K562 (cell line): ENCODE results near the gene ZNF316. TPM values are rescaled to one million over a fixed set of nuclear protein-coding genes. Genes with fewer than 3 reads are reported as not detected.
A peak's percentile ranks its signal among the peaks of the same experiment; 100 is the strongest.

ENCODE experiments used
- ARID2 ChIP-seq: fragments of 450-650 bp; IDR thresholded peaks from 2 replicates; pipeline ENCODE4 v1.6.1; 2017; ENCODE audit warnings: antibody characterized with exemption, mild to moderate bottlenecking
- CHCHD3 ChIP-seq: fragments of 250-450 bp; sonication (Bioruptor Pico); IDR thresholded peaks from 2 replicates; pipeline ENCODE4 v2.1.2; 2022; ENCODE audit warnings: mild to moderate bottlenecking
- CHD7 ChIP-seq: fragments of 200-600 bp; sonication (generic); IDR thresholded peaks from one replicate; pipeline ENCODE4 v1.6.1; 2012; ENCODE audit warnings: mild to moderate bottlenecking, low read depth, low read length, inconsistent platforms
- CTBP1 ChIP-seq: fragments of 450-650 bp; IDR thresholded peaks from 2 replicates; pipeline ENCODE4 v1.6.1; 2016; ENCODE audit warnings: borderline replicate concordance
- E2F5 ChIP-seq: sonication (generic); formaldehyde crosslinking; IDR thresholded peaks from 2 replicates; pipeline ENCODE4 v1.8.0; 2022; ENCODE audit warnings: mild to moderate bottlenecking, missing genetic modification reagents
- GABPA ChIP-seq: fragments of 200-800 bp; sonication (Bioruptor generic); conservative IDR thresholded peaks from 2 replicates; pipeline ENCODE4 v1.6.1; 2016; ENCODE audit warnings: low read depth, missing genetic modification characterization, missing compliant biosample characterization
- GTF2A2 ChIP-seq: IDR thresholded peaks from 2 replicates; pipeline ENCODE4 v1.6.1; 2016; ENCODE audit warnings: mild to moderate bottlenecking, missing genetic modification characterization, missing compliant biosample characterization
- HOMEZ ChIP-seq: fragments of 250-450 bp; sonication (Bioruptor Pico); IDR thresholded peaks from 2 replicates; pipeline ENCODE4 v1.4.0; 2020; ENCODE audit warnings: mild to moderate bottlenecking, moderate library complexity
- MYC ChIP-seq, 2 experiments: fragments of 250-450 bp in 1 of 2; sonication (Bioruptor Pico) in 1 of 2; IDR thresholded peaks; 2 replicates each; pipeline versions ENCODE4 v1.5.1 to v1.6.1; 2012 to 2021; ENCODE audit warnings: low read depth in 2 of 2, borderline replicate concordance in 1 of 2, improper control_type of control experiment in 1 of 2, low read length in 1 of 2, mild to moderate bottlenecking in 1 of 2, moderate library complexity in 1 of 2
- PRMT5 ChIP-seq: sonication (generic); formaldehyde crosslinking; IDR thresholded peaks from 2 replicates; pipeline ENCODE4 v1.5.0; 2020; ENCODE audit warnings: missing genetic modification reagents
- PTTG1 ChIP-seq: fragments of 450-650 bp; IDR thresholded peaks from 2 replicates; pipeline ENCODE4 v1.6.1; 2016; ENCODE audit warnings: low read depth, mild to moderate bottlenecking, missing genetic modification characterization, missing compliant biosample characterization
- RBM15 ChIP-seq: fragments of 200-400 bp; formaldehyde crosslinking; IDR thresholded peaks from 2 replicates; pipeline ENCODE4 v1.6.1; 2018; ENCODE audit warnings: mild to moderate bottlenecking, low read length, moderate library complexity; ENCODE audit not compliant: insufficient read depth
- ZKSCAN8 ChIP-seq: fragments of 200-800 bp; sonication (Bioruptor generic); IDR thresholded peaks from 2 replicates; pipeline ENCODE4 v1.6.1; 2016; ENCODE audit warnings: missing genetic modification characterization, missing compliant biosample characterization
- ZSCAN32 ChIP-seq: fragments of 450-650 bp; formaldehyde crosslinking; IDR thresholded peaks from 2 replicates; pipeline ENCODE4 v1.4.0; 2020; ENCODE audit warnings: mild to moderate bottlenecking, moderate library complexity
- polyA plus RNA-seq, 8 experiments: library from polyadenylated mRNA; depleted of rRNA in 4 of 8; stranded (reverse) in 5 of 8; unstranded in 3 of 8; fragments of >200 nt; fragmentation: Nextera tagmentation in 2 of 8; fragmentation: Illumina TruSeq in 1 of 8; extraction: Ambion mirVana in 2 of 8; extraction: Trizol in 1 of 8; gene quantifications; 2 replicates each; pipeline versions ENCODE4 v1.2.1 to v1.2.3, GENCODE V29; 2011 to 2014; ENCODE audit warnings: inconsistent platforms in 1 of 8, missing spikeins in 1 of 8
- total RNA-seq, 7 experiments: library from RNA; depleted of rRNA in 6 of 7; stranded (reverse); fragments of >200 nt in 6 of 7; fragmentation: Illumina TruSeq in 2 of 7; extraction: Trizol in 2 of 7; gene quantifications; 2 replicates each; pipeline versions ENCODE4 v1.2.1 to v1.2.3, GENCODE V29; 2011 to 2021; ENCODE audit warnings: low replicate concordance in 1 of 7

Gene ZNF316
- total and polyA plus RNA-seq, 9 of the 15 experiments (the other 6 are each of a cell fraction or from before 2014, with no cell fraction given): 0.10 to 34.0 (median 8.6) TPM

GRCh38 chr7:6637544-6638229, 569 bp downstream of the ZNF316 start (continued):
- peak; percentile 81 for TF ChIP-seq MYC (IDR thresholded peaks at IDR 0.05; ENCODE audit: low read depth, low read length)
- no peak for TF ChIP-seq MYC (CRISPR knock-in tag; IDR thresholded peaks at IDR 0.05; ENCODE audit: borderline replicate concordance, low read depth)
- TF ChIP-seq RBM15: no peak
- no peak for TF ChIP-seq GTF2A2 (tag)
- no peak for TF ChIP-seq PTTG1 (tag)
- no peak for TF ChIP-seq ZKSCAN8 (CRISPR knock-in tag)
- no peak for TF ChIP-seq CHCHD3
- no peak for TF ChIP-seq CHD7
- no peak for TF ChIP-seq ZSCAN32 (CRISPR knock-in tag)
- no peak for TF ChIP-seq E2F5 (CRISPR knock-in tag)
- peak; percentile 69 for TF ChIP-seq CTBP1
- TF ChIP-seq HOMEZ: no peak
- no peak for TF ChIP-seq GABPA (tag)
- TF ChIP-seq ARID2: no peak
- no peak for TF ChIP-seq PRMT5 (CRISPR knock-in tag)
